ENCODE data around the gene NEURL1.

NEURL1 gene

GRCh38 chr10:103609231-103610082 is 116.0 kb downstream of the NEURL1 start:
- DNase-seq = no peak

- no peak for DNase-seq
These were observed 116.6 kb downstream of the NEURL1 start for GRCh38 chr10:103610083-103610472.

- DNase-seq = no peak
These were observed 117.5 kb downstream of the NEURL1 start for GRCh38 chr10:103610921-103611511.

- peak; percentile 29 for DNase-seq
These were observed 119.2 kb downstream of the NEURL1 start for GRCh38 chr10:103612462-103613365.

GRCh38 chr10:103613616-103614015 is 120.1 kb downstream of the NEURL1 start:
- no peak for DNase-seq

GRCh38 chr10:103614306-103615158 is 121.0 kb downstream of the NEURL1 start:
- DNase-seq = no peak

GRCh38 chr10:103616705-103617601 is 123.4 kb downstream of the NEURL1 start:
- no peak for DNase-seq

GRCh38 chr10:103617602-103618385 is 124.3 kb downstream of the NEURL1 start:
- DNase-seq = no peak

- peak; percentile 13 for DNase-seq
These were observed 125.3 kb downstream of the NEURL1 start for GRCh38 chr10:103618575-103619423.

GRCh38 chr10:103619424-103620351 is 126.2 kb downstream of the NEURL1 start:
- no peak for DNase-seq

GRCh38 chr10:103620352-103620740 is 126.8 kb downstream of the NEURL1 start:
- no peak for DNase-seq

- DNase-seq = no peak
These were observed 127.6 kb downstream of the NEURL1 start for GRCh38 chr10:103620891-103621782.

- DNase-seq = no peak
These were observed 128.2 kb downstream of the NEURL1 start for GRCh38 chr10:103621783-103622125.

GRCh38 chr10:103622286-103622685 is 128.8 kb downstream of the NEURL1 start:
- no peak for DNase-seq

- DNase-seq = no peak
These were observed 129.6 kb downstream of the NEURL1 start for GRCh38 chr10:103622935-103623574.

GRCh38 chr10:103626178-103626577 is 132.7 kb downstream of the NEURL1 start:
- DNase-seq = no peak
